Erythroblast (primary cell): Measurements from ENCODE around the gene CPM.

Experiments
- GATA1 ChIP-seq: IDR thresholded peaks from 2 replicates; pipeline ENCODE4 v1.6.1; 2011; ENCODE audit warnings: low read depth, mild to moderate bottlenecking, control low read depth, low read length, moderate library complexity
- POLR2A ChIP-seq: IDR thresholded peaks from 2 replicates; pipeline ENCODE4 v1.6.1; 2011; ENCODE audit warnings: mild to moderate bottlenecking, low read length

GRCh38 chr12:68932961-68933893 lies at the start of gene CPM:
- no peak for TF ChIP-seq POLR2A
- no peak for TF ChIP-seq GATA1
